Kidney (tissue), 14 donors: ENCODE measurements around the gene EDN1. TPM values are rescaled to one million over a fixed set of nuclear protein-coding genes. Genes with fewer than 3 reads are reported as not detected.

Source experiments
- DNase-seq, 5 donors: peaks; one replicate each; pipeline ENCODE4 v3.0.0-alpha.2; 2013 to 2020
- FAIRE-seq: peaks from 2 replicates; lab custom pipeline; 2012; peaks lifted over from hg19 to GRCh38; lab: Jason Lieb, UNC
- H3K27ac ChIP-seq, 2 donors: one replicate each; pipeline ENCODE4 v1.7.0; 2013; ENCODE audit warnings: low read depth in 2 of 2, low read length in 2 of 2, inconsistent platforms in 1 of 2
- H3K27me3 ChIP-seq: one replicate; pipeline ENCODE4 v1.7.1; 2013; ENCODE audit warnings: low read length, inconsistent platforms; ENCODE audit not compliant: control insufficient read depth, insufficient read depth
- H3K36me3 ChIP-seq, 3 donors: one replicate each; pipeline versions ENCODE4 v1.7.0 to v1.7.1; 2013; ENCODE audit warnings: low read length in 3 of 3, control low read depth in 1 of 3, inconsistent platforms in 1 of 3; ENCODE audit not compliant: insufficient read depth in 3 of 3, control insufficient read depth in 2 of 3
- H3K4me1 ChIP-seq, 3 donors: one replicate each; pipeline versions ENCODE4 v1.7.0 to v1.7.1; 2013; ENCODE audit warnings: low read length in 3 of 3, inconsistent platforms in 1 of 3, low read depth in 1 of 3; ENCODE audit not compliant: control insufficient read depth in 2 of 3, insufficient read depth in 2 of 3
- H3K4me3 ChIP-seq, 3 donors: one replicate each; pipeline versions ENCODE4 v1.7.0 to v1.8.1; 2013; ENCODE audit warnings: low read length in 3 of 3, control low read depth in 1 of 3, inconsistent platforms in 1 of 3
- H3K9ac ChIP-seq, 3 donors: one replicate each; pipeline versions ENCODE4 v1.7.0 to v1.7.1; 2013; ENCODE audit warnings: low read length in 3 of 3, control low read depth in 1 of 3, inconsistent platforms in 1 of 3
- H3K9me3 ChIP-seq, 3 donors: one replicate each; pipeline versions ENCODE4 v1.7.0 to v1.7.1; 2013; ENCODE audit warnings: low read length in 3 of 3, control low read depth in 1 of 3, inconsistent platforms in 1 of 3; ENCODE audit not compliant: control insufficient read depth in 2 of 3, insufficient read depth in 1 of 3
- CTCF ChIP-seq: IDR thresholded peaks from 3 replicates; pipeline ENCODE4 v1.5.1; 2012; ENCODE audit warnings: mild to moderate bottlenecking, moderate library complexity, borderline replicate concordance; ENCODE audit not compliant: insufficient read depth; ENCODE audit errors: extremely low read depth
- intact Hi-C: fragments of 100-400 bp; cut with DNase I; formaldehyde crosslinking; loops from one replicate; pipeline ENCODE4 v1.11.1; 2022
- polyA plus RNA-seq: library from polyadenylated mRNA; stranded (reverse); fragments of 350-450 nt; fragmentation: Illumina TruSeq; extraction: RNeasy Lipid Tissue Mini Kit (QIAGEN cat#74804); gene quantifications from one replicate; pipeline ENCODE4 v1.2.3, GENCODE V29; 2014; ENCODE audit warnings: low read depth, low replicate concordance; ENCODE audit not compliant: insufficient read depth
- total RNA-seq: library from RNA; stranded (reverse); fragmentation: NEBNext Ultra II Directional; extraction: Animal tissue kit (Norgen Biotek cat#: 25700); gene quantifications from one replicate; pipeline ENCODE4 v1.2.1, GENCODE V29; 2021
- donor health status: control.
- donor health status: control.
- donor health status: control.
- donor health status: control.
- donor health status: control.
- donor health status: DM: yes; HTN: yes; CAD: no.
- donor health status: Normal renal cell carcinoma (clear cell type).

EDN1 gene
- total and polyA plus RNA-seq, 2 donors from 2014 or later = 3.4 to 16.6 TPM

- H3K36me3 ChIP-seq = no peaks in the 10 kb centered on the region
- H3K27ac ChIP-seq = no peak overlapping the region
- H3K9me3 ChIP-seq = no peaks in the 10 kb centered on the region
- FAIRE-seq = no peak
- no peak for TF ChIP-seq CTCF
- H3K27me3 ChIP-seq = no peaks in the 10 kb centered on the region
- H3K9ac ChIP-seq = no peak overlapping the region
- no peak for DNase-seq
- intact Hi-C loops = no loop called here
- no peak overlapping the region for H3K4me3 ChIP-seq
- H3K4me1 ChIP-seq = peaks cover 0 to 2% (median 0%) of the 10 kb centered on the region in 3 donors
These were observed 23.3 kb downstream of the EDN1 start for GRCh38 chr6:12313306-12313991.

- peaks cover 0 to 2% (median 0%) of the 10 kb centered on the region in 3 donors for H3K4me1 ChIP-seq
- no peaks in the 10 kb centered on the region for H3K9me3 ChIP-seq
- peak in 1 of 5 donors; percentile 55 for DNase-seq
- intact Hi-C loops = no loop called here
- FAIRE-seq = no peak
- no peak overlapping the region for H3K27ac ChIP-seq
- TF ChIP-seq CTCF = no peak
- no peak overlapping the region for H3K4me3 ChIP-seq
- H3K9ac ChIP-seq = no peak overlapping the region
- no peaks in the 10 kb centered on the region for H3K36me3 ChIP-seq
- no peaks in the 10 kb centered on the region for H3K27me3 ChIP-seq
These were observed 23.9 kb downstream of the EDN1 start for GRCh38 chr6:12313992-12314589.

- Histone ChIP-seq H3K4me3 (no peak overlapping the region), H3K9ac (no peak overlapping the region), H3K4me1 (peaks cover 0 to 2% (median 0%) of the 10 kb centered on the region in 3 donors), H3K36me3 (no peaks in the 10 kb centered on the region), H3K27ac (no peak overlapping the region), H3K27me3 (no peaks in the 10 kb centered on the region), H3K9me3 (no peaks in the 10 kb centered on the region)
- no peak for DNase-seq
- TF ChIP-seq CTCF = no peak
- FAIRE-seq = no peak
- intact Hi-C loops = no loop called here
These were observed 24.6 kb downstream of the EDN1 start for GRCh38 chr6:12314751-12315150.
